IMR-90 (cell line): ENCODE results near the gene KRTAP19-2. TPM values are rescaled to one million over a fixed set of nuclear protein-coding genes. Genes with fewer than 3 reads are reported as not detected.

Source experiments
- ATAC-seq: fragments of 200-7000 bp; cut with Tn5 transposase; 2 replicates; pipeline ENCODE4 v1.9.1; 2020; ENCODE audit warnings: low read depth, mild to moderate bottlenecking, moderate library complexity
- BruUV-seq: library from RNA; stranded (reverse); fragments of 400-500 nt; replicated peaks from 2 replicates; lab custom pipeline; 2021; lab: Mats Ljungman, UMichigan
- CTCF ChIA-PET: fragments of 300-600 bp; formaldehyde crosslinking; extraction: SDS; loops from one replicate; lab custom pipeline; 2021; ENCODE audit warnings: antibody characterized with exemption; lab: Yijun Ruan, JAX
- POLR2A ChIA-PET: fragments of 300-600 bp; sonication (Branson Sonifier 250); formaldehyde crosslinking; loops from one replicate; lab custom pipeline; 2022; ENCODE audit warnings: antibody characterized with exemption; ENCODE audit not compliant: unreplicated experiment; lab: Charles Lee
- DNase-seq: peaks from one replicate; pipeline ENCODE4 v3.0.0; 2013
- H2AFZ ChIP-seq: replicated peaks from 2 replicates; pipeline ENCODE3; 2013; ENCODE audit warnings: low read length, mild to moderate bottlenecking; ENCODE audit not compliant: poor library complexity
- H2AK5ac ChIP-seq: 2 replicates; pipeline ENCODE4 v1.6.1; 2013; ENCODE audit warnings: low read depth, low read length, inconsistent platforms
- H2AK9ac ChIP-seq: replicated peaks from 2 replicates; pipeline ENCODE3; 2013; ENCODE audit warnings: mild to moderate bottlenecking, low read depth, low read length, moderate library complexity; ENCODE audit not compliant: poor library complexity
- H2BK120ac ChIP-seq: 2 replicates; pipeline ENCODE4 v1.6.1; 2013; ENCODE audit warnings: low read depth, low read length, inconsistent platforms
- H2BK15ac ChIP-seq: 3 replicates; pipeline ENCODE4 v1.6.1; 2013; ENCODE audit warnings: low read depth, low read length, inconsistent platforms
- H2BK20ac ChIP-seq: 2 replicates; pipeline ENCODE4 v1.6.1; 2013; ENCODE audit warnings: low read depth, mild to moderate bottlenecking, inconsistent platforms, low read length, moderate library complexity
- H2BK5ac ChIP-seq: 2 replicates; pipeline ENCODE4 v1.6.1; 2013; ENCODE audit warnings: mild to moderate bottlenecking, low read depth, low read length, inconsistent platforms; ENCODE audit not compliant: poor library complexity, severe bottlenecking
- H3K14ac ChIP-seq: replicated peaks from 2 replicates; pipeline ENCODE4 v1.6.1; 2013; ENCODE audit warnings: low read depth, low read length, inconsistent platforms
- H3K18ac ChIP-seq: 2 replicates; pipeline ENCODE4 v1.6.1; 2013; ENCODE audit warnings: low read depth, low read length, control low read depth
- H3K23ac ChIP-seq: 2 replicates; pipeline ENCODE4 v1.6.1; 2013; ENCODE audit warnings: low read depth, low read length, inconsistent platforms
- H3K27ac ChIP-seq: 2 replicates; pipeline ENCODE4 v1.5.1; 2013; ENCODE audit warnings: mild to moderate bottlenecking, control low read depth, low read length; ENCODE audit not compliant: insufficient read depth
- H3K27me3 ChIP-seq: 2 replicates; pipeline ENCODE4 v1.6.1; 2013; ENCODE audit warnings: low read length; ENCODE audit not compliant: control insufficient read depth, insufficient read depth
- H3K36me3 ChIP-seq: 2 replicates; pipeline ENCODE4 v1.6.1; 2013; ENCODE audit warnings: low read length, mixed read lengths; ENCODE audit not compliant: control insufficient read depth, insufficient read depth
- H3K4ac ChIP-seq: 2 replicates; pipeline ENCODE4 v1.6.1; 2013; ENCODE audit warnings: low read depth, low read length, inconsistent platforms
- H3K4me1 ChIP-seq: 2 replicates; pipeline ENCODE4 v1.6.1; 2013; ENCODE audit warnings: low read length, mixed read lengths; ENCODE audit not compliant: control insufficient read depth, insufficient read depth
- H3K4me2 ChIP-seq: 2 replicates; pipeline ENCODE4 v1.6.1; 2013; ENCODE audit warnings: low read depth, mild to moderate bottlenecking, control low read depth, low read length, moderate library complexity
- H3K4me3 ChIP-seq: 2 replicates; pipeline ENCODE4 v1.5.1; 2013; ENCODE audit warnings: low read depth, mild to moderate bottlenecking, control low read depth, low read length, moderate library complexity; ENCODE audit not compliant: insufficient read depth
- H3K56ac ChIP-seq: 2 replicates; pipeline ENCODE4 v1.6.1; 2013; ENCODE audit warnings: low read length, inconsistent platforms; ENCODE audit not compliant: insufficient read depth; ENCODE audit errors: extremely low read depth
- H3K79me1 ChIP-seq, 2 experiments: 2 replicates each; pipeline ENCODE4 v1.6.1; 2013; ENCODE audit warnings: low read length in 2 of 2, inconsistent platforms in 1 of 2, low read depth in 1 of 2
- H3K9ac ChIP-seq: 2 replicates; pipeline ENCODE4 v1.6.1; 2013; ENCODE audit warnings: low read depth, low read length, control low read depth
- H3K9me1 ChIP-seq: 2 replicates; pipeline ENCODE4 v1.6.1; 2013; ENCODE audit warnings: low read length, inconsistent platforms; ENCODE audit not compliant: insufficient read depth
- H3K9me3 ChIP-seq: 2 replicates; pipeline ENCODE4 v1.6.1; 2013; ENCODE audit warnings: low read length; ENCODE audit not compliant: control insufficient read depth, insufficient read depth
- H4K20me1 ChIP-seq: 2 replicates; pipeline ENCODE4 v1.6.1; 2013; ENCODE audit warnings: low read length, inconsistent platforms; ENCODE audit not compliant: insufficient read depth
- H4K5ac ChIP-seq: 2 replicates; pipeline ENCODE4 v1.6.1; 2013; ENCODE audit warnings: mild to moderate bottlenecking, low read depth, low read length, control low read depth
- H4K8ac ChIP-seq, 2 experiments: 2 replicates each; pipeline ENCODE4 v1.6.1; 2013; ENCODE audit warnings: low read depth in 2 of 2, low read length in 2 of 2, control low read depth in 1 of 2, inconsistent platforms in 1 of 2
- H4K91ac ChIP-seq: 2 replicates; pipeline ENCODE4 v1.6.1; 2013; ENCODE audit warnings: low read depth, low read length, inconsistent platforms; ENCODE audit not compliant: insufficient read depth
- CEBPB ChIP-seq: IDR thresholded peaks from 2 replicates; pipeline ENCODE4 v1.6.1; 2012; ENCODE audit warnings: low read depth, low read length, improper control_type of control experiment
- CTCF ChIP-seq: conservative IDR thresholded peaks from 2 replicates; pipeline ENCODE4 v1.5.1; 2012; ENCODE audit warnings: mild to moderate bottlenecking, low read depth, low read length, improper control_type of control experiment
- FOS ChIP-seq: fragments of 150-350 bp; IDR thresholded peaks from 2 replicates; pipeline ENCODE4 v1.6.1; 2016; ENCODE audit warnings: low read depth, low read length
- MAFK ChIP-seq: IDR thresholded peaks from 2 replicates; pipeline ENCODE4 v1.6.1; 2012; ENCODE audit warnings: low read depth, low read length, improper control_type of control experiment
- MXI1 ChIP-seq: IDR thresholded peaks from 2 replicates; pipeline ENCODE4 v1.6.1; 2012; ENCODE audit warnings: low read depth, mild to moderate bottlenecking, low read length, moderate library complexity, borderline replicate concordance
- NFE2L2 ChIP-seq: fragments of 150-350 bp; IDR thresholded peaks from 2 replicates; pipeline ENCODE4 v1.6.1; 2016; ENCODE audit warnings: low read depth, mild to moderate bottlenecking, low read length
- RCOR1 ChIP-seq: IDR thresholded peaks from 2 replicates; pipeline ENCODE4 v1.6.1; 2012; ENCODE audit warnings: mild to moderate bottlenecking, low read length, improper control_type of control experiment; ENCODE audit not compliant: insufficient replicate concordance
- RFX5 ChIP-seq: IDR thresholded peaks from 2 replicates; pipeline ENCODE4 v1.8.0; 2012; ENCODE audit warnings: low read depth, mild to moderate bottlenecking, low read length, moderate library complexity
- SMC3 ChIP-seq: fragments of 150-350 bp; IDR thresholded peaks from 2 replicates; pipeline ENCODE4 v1.6.1; 2016; ENCODE audit warnings: low read depth, mild to moderate bottlenecking, antibody characterized with exemption, low read length, moderate library complexity
- WGBS, 2 experiments: methylation state at CpG; one replicate each; pipeline versions ENCODE4 v1.1.5 to v1.1.7; 2013; ENCODE audit warnings: missing lambda C conversion rate in 2 of 2; ENCODE audit not compliant: insufficient read length in 1 of 2; ENCODE audit errors: extremely low coverage in 2 of 2; 5-methylcytosine and 5-hydroxymethylcytosine counted together
- dilution Hi-C: fragments of 300-500 bp; cut with HindIII; formaldehyde crosslinking; loops from one replicate; pipeline ENCODE4 v1.14.3; 2018; ENCODE audit warnings: low sequenced_read_pairs; ENCODE audit not compliant: unreplicated experiment
- in situ Hi-C: fragments of 300-500 bp; cut with MboI; formaldehyde crosslinking; loops from 3 replicates; pipeline ENCODE4 v1.14.3; 2019; ENCODE audit warnings: low sequenced_read_pairs, inconsistent platforms, mixed read lengths
- intact Hi-C: fragments of 100-400 bp; cut with micrococcal nuclease; formaldehyde crosslinking; loops from 2 replicates; pipeline ENCODE4 v1.10.0; 2022
- polyA plus RNA-seq, 3 experiments: library from polyadenylated mRNA; depleted of rRNA; stranded (reverse); fragments of >200 nt; gene quantifications; 2 replicates each; pipeline ENCODE4 v1.2.3, GENCODE V29; 2012; ENCODE audit warnings: low replicate concordance in 1 of 3
- total RNA-seq: library from RNA; depleted of rRNA; stranded (reverse); fragments of >200 nt; gene quantifications from 2 replicates; pipeline ENCODE4 v1.2.3, GENCODE V29; 2012

The KRTAP19-2 gene
- total and polyA plus RNA-seq, 2 of the 4 experiments (the other 2 are of a cell fraction), result not detected

- H2AK9ac ChIP-seq, result no peak within 1 kb of the TSS
- no peak within 1 kb of the TSS for H2AFZ ChIP-seq
- in situ Hi-C loops, result no loop called here
- H2BK20ac ChIP-seq, result no peak within 1 kb of the TSS
- H3K36me3 ChIP-seq, result no peaks in the 10 kb centered on the region
- H3K9ac ChIP-seq, result no peak within 1 kb of the TSS
- 100% methylated on average over 1 of the region's 6 CpGs; no CpG with 5 or more reads in 1 of the 2 experiments for WGBS, 2 experiments
- H3K27me3 ChIP-seq, result no peaks in the 10 kb centered on the region
- no peak within 1 kb of the TSS for H4K5ac ChIP-seq
- H3K9me1 ChIP-seq, result no peaks in the 10 kb centered on the region
- dilution Hi-C loops, result no loop called here
- H3K9me3 ChIP-seq, result peaks cover 3% of the 10 kb centered on the region; the same call in 1 of the 2 replicates
- H3K79me1 ChIP-seq, result no peaks in the 10 kb centered on the region
- DNase-seq (no peak), ATAC-seq (no peak)
- H3K4me2 ChIP-seq, result no peak within 1 kb of the TSS
- no peak within 1 kb of the TSS for H3K23ac ChIP-seq
- no peak within 1 kb of the TSS for H2BK120ac ChIP-seq
- H3K56ac ChIP-seq, result no peak within 1 kb of the TSS
- no peaks in the 10 kb centered on the region for H4K20me1 ChIP-seq
- intact Hi-C loops, result no loop called here
- H3K18ac ChIP-seq, result no peak within 1 kb of the TSS
- CTCF ChIA-PET, result no interaction called here
- no peaks in the 10 kb centered on the region for H3K4me1 ChIP-seq
- no peak within 1 kb of the TSS for H4K91ac ChIP-seq
- no peak within 1 kb of the TSS for H3K4ac ChIP-seq
- H2BK15ac ChIP-seq, result no peak within 1 kb of the TSS
- H3K27ac ChIP-seq, result no peak within 1 kb of the TSS
- H2AK5ac ChIP-seq, result no peak within 1 kb of the TSS
- H2BK5ac ChIP-seq, result no peak within 1 kb of the TSS
- H3K14ac ChIP-seq, result no peak within 1 kb of the TSS
- H3K4me3 ChIP-seq, result no peak within 1 kb of the TSS
- no TSS peak for BruUV-seq
- H4K8ac ChIP-seq, result no peak within 1 kb of the TSS
- TF ChIP-seq RCOR1 (no peak), SMC3 (no peak), NFE2L2 (no peak), FOS (no peak), MAFK (no peak), CTCF (no peak), MXI1 (no peak), CEBPB (no peak), RFX5 (no peak)
- POLR2A ChIA-PET, result no interaction called here
Measured at GRCh38 chr21:30502041-30502440, 14.8 kb upstream of the KRTAP19-2 start, which contains the start of gene KRTAP19-5. KRTAP19-5 (minus strand) TSS chr21:30502141; CDS start chr21:30502090, 51 bp downstream.
